ENCODE data around the gene ERC2.
"Not testable (repeated sequence)": the region's sequence is repeated elsewhere in the genome, so short reads cannot be mapped to it uniquely, and the experiment has no call there.

The ERC2 gene

GRCh38 chr3:55507808-55508207 lies 960.5 kb downstream of the ERC2 start:
- no peak for TF ChIP-seq CTCF (IDR thresholded peaks at IDR 0.05; ENCODE audit: low read depth, low read length, missing control alignments)
- no peak for DNase-seq (ENCODE audit: extremely low read depth, low read depth)
- no peak overlapping the region for H3K4me3 ChIP-seq (replicated peaks; ENCODE audit: low read depth, low read length)

- no peak overlapping the region for H3K4me3 ChIP-seq (replicated peaks; ENCODE audit: low read depth, low read length)
- no peak for DNase-seq (ENCODE audit: extremely low read depth, low read depth)
- no peak for TF ChIP-seq CTCF (IDR thresholded peaks at IDR 0.05; ENCODE audit: low read depth, low read length, missing control alignments)
These were observed 962.5 kb downstream of the ERC2 start for GRCh38 chr3:55505776-55506175.

DNA sequence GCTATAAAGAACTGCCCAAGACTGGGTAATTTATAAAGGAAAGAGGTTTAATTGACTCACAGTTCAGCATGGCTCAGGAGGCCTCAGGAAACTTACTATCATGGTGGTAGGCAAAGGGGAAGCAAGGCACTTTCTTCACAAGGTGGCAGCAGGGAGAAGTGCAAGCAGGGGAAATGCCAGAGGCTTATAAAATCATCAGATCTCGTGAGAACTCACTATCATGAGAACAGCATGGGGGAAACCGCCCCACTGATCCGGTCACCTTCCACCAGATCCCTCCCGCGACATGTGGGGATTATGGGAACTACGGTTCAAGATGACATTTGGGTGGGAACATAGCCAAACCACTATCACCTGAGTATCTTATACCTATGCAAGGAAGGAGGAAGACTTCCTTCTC lies 963.2 kb downstream of the ERC2 start:
- TF ChIP-seq CTCF (IDR thresholded peaks at IDR 0.05; ENCODE audit: low read depth, low read length, missing control alignments) = peak; percentile 35
- not testable (repeated sequence) for DNase-seq (ENCODE audit: extremely low read depth, low read depth); H3K4me3 ChIP-seq (replicated peaks; ENCODE audit: low read depth, low read length)

- TF ChIP-seq CTCF (IDR thresholded peaks at IDR 0.05; ENCODE audit: low read depth, low read length, missing control alignments) = no peak
- no peak for DNase-seq (ENCODE audit: extremely low read depth, low read depth)
- H3K4me3 ChIP-seq (replicated peaks; ENCODE audit: low read depth, low read length) = no peak overlapping the region
These were observed 966.4 kb downstream of the ERC2 start for GRCh38 chr3:55501905-55502304.

GRCh38 chr3:55500555-55501330 lies 967.5 kb downstream of the ERC2 start:
- DNase-seq (ENCODE audit: extremely low read depth, low read depth) = no peak
- H3K4me3 ChIP-seq (replicated peaks; ENCODE audit: low read depth, low read length) = no peak overlapping the region
- no peak for TF ChIP-seq CTCF (IDR thresholded peaks at IDR 0.05; ENCODE audit: low read depth, low read length, missing control alignments)

- H3K4me3 ChIP-seq (replicated peaks; ENCODE audit: low read depth, low read length) = no peak overlapping the region
- TF ChIP-seq CTCF (IDR thresholded peaks at IDR 0.05; ENCODE audit: low read depth, low read length, missing control alignments) = no peak
- no peak for DNase-seq (ENCODE audit: extremely low read depth, low read depth)
These were observed 969.7 kb downstream of the ERC2 start for GRCh38 chr3:55498520-55498919.

DNA sequence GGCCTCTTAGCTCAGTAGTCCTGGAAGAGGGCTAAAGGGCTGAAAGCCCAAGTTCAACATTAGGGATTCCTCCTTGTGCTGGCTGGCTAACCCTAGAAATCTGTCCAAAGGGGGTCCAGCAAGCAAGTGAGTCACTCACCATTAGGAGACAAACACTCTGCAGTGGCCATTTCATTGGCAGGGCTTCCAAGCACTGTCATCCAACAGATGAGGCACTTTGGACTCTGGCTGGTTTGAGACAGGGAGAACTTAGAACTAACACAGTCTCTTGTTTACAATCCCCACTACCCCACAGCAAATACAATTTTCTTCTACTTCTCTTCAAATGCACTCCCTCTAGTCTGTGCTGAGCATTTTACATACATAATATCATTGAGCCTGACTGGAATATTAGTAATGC lies 971.0 kb downstream of the ERC2 start:
- H3K4me3 ChIP-seq (replicated peaks; ENCODE audit: low read depth, low read length) = no peak overlapping the region
- no peak for DNase-seq (ENCODE audit: extremely low read depth, low read depth)
- TF ChIP-seq CTCF (IDR thresholded peaks at IDR 0.05; ENCODE audit: low read depth, low read length, missing control alignments) = no peak
